ENCODE measurements around the gene TAPT1.
"Not testable (repeated sequence)": the region's sequence is repeated elsewhere in the genome, so short reads cannot be mapped to it uniquely, and the experiment has no call there.

Gene TAPT1

GRCh38 chr4:16225863-16226815, at the start of gene TAPT1:
TSS of gene TAPT1 (minus strand) at chr4:16226471. CDS start at chr4:16226457, 14 bp downstream.
- peak; percentile 60 for DNase-seq

GRCh38 chr4:16271411-16271810, 45.1 kb upstream of the TAPT1 start:
- no peak for DNase-seq

- DNase-seq = no peak
Observed at GRCh38 chr4:16270454-16271328, 44.4 kb upstream of the TAPT1 start.

GRCh38 chr4:16269742-16270453, 43.6 kb upstream of the TAPT1 start:
- not testable (repeated sequence) for DNase-seq

GRCh38 chr4:16269240-16269639, 43.0 kb upstream of the TAPT1 start:
- no peak for DNase-seq

GRCh38 chr4:16268290-16268689, 42.0 kb upstream of the TAPT1 start:
- DNase-seq = no peak

- DNase-seq = no peak
Observed at GRCh38 chr4:16267639-16268038, 41.4 kb upstream of the TAPT1 start.

GRCh38 chr4:16265820-16266219, 39.5 kb upstream of the TAPT1 start:
- DNase-seq = no peak

GRCh38 chr4:16264798-16265197, 38.5 kb upstream of the TAPT1 start:
- DNase-seq = no peak

- DNase-seq = no peak
Observed at GRCh38 chr4:16263056-16263455, 36.8 kb upstream of the TAPT1 start.

GRCh38 chr4:16262188-16262587, 35.9 kb upstream of the TAPT1 start:
- DNase-seq = no peak

- DNase-seq = no peak
Observed at GRCh38 chr4:16261313-16261878, 35.1 kb upstream of the TAPT1 start.

- DNase-seq = no peak
Observed at GRCh38 chr4:16259889-16260246, 33.6 kb upstream of the TAPT1 start.

GRCh38 chr4:16259241-16259888, 33.1 kb upstream of the TAPT1 start:
- no peak for DNase-seq

GRCh38 chr4:16257611-16258010, 31.3 kb upstream of the TAPT1 start:
- no peak for DNase-seq

GRCh38 chr4:16256343-16256742, 30.1 kb upstream of the TAPT1 start:
- DNase-seq = no peak

GRCh38 chr4:16255730-16256129, 29.5 kb upstream of the TAPT1 start:
- no peak for DNase-seq

- DNase-seq = no peak
Observed at GRCh38 chr4:16253127-16253960, 27.1 kb upstream of the TAPT1 start.

- no peak for DNase-seq
Observed at GRCh38 chr4:16250661-16251365, 24.5 kb upstream of the TAPT1 start.

- DNase-seq = no peak
Observed at GRCh38 chr4:16248605-16249004, 22.3 kb upstream of the TAPT1 start.

GRCh38 chr4:16245241-16245640, 19.0 kb upstream of the TAPT1 start:
- no peak for DNase-seq

Data from activated CD4-positive, alpha-beta T cell treated with anti-CD3 and anti-CD28 coated beads for 1 hour (primary cell).